ENCODE results near the gene BCL11B. TPM values are rescaled to one million over a fixed set of nuclear protein-coding genes. Genes with fewer than 3 reads are reported as not detected.

The BCL11B gene
- total RNA-seq, 1 donor from 2014 or later = 1.3 TPM

GRCh38 chr14:99320105-99320572 is 48.1 kb upstream of the BCL11B start:
- H3K9me3 ChIP-seq (ENCODE audit: low read depth) = no peaks in the 10 kb centered on the region
- H3K4me1 ChIP-seq = no peaks in the 10 kb centered on the region
- no peak overlapping the region for H3K27ac ChIP-seq
- H3K4me3 Mint-ChIP-seq = no peak overlapping the region
- H3K79me2 ChIP-seq (ENCODE audit: low read depth) = no peaks in the 10 kb centered on the region
- no peak overlapping the region for H3K9ac ChIP-seq
- peak; percentile 74 for DNase-seq (ENCODE audit: low spot score)
- no peaks in the 10 kb centered on the region for H3K36me3 ChIP-seq
- H3K36me3 Mint-ChIP-seq = no peaks in the 10 kb centered on the region
- H3K4me2 ChIP-seq = no peak overlapping the region
- H3K4me1 Mint-ChIP-seq = peaks cover 15% of the 10 kb centered on the region
- H3K27me3 Mint-ChIP-seq (ENCODE audit: insufficient read depth, low read depth) = peaks cover 9% of the 10 kb centered on the region
- H3K27ac Mint-ChIP-seq = no peak overlapping the region
- no peaks in the 10 kb centered on the region for H3K27me3 ChIP-seq
- no peak overlapping the region for H3K4me3 ChIP-seq
- TF ChIP-seq EZH2phosphoT487 (IDR thresholded peaks at IDR 0.05) = no peak
- TF ChIP-seq, protein P1, sequence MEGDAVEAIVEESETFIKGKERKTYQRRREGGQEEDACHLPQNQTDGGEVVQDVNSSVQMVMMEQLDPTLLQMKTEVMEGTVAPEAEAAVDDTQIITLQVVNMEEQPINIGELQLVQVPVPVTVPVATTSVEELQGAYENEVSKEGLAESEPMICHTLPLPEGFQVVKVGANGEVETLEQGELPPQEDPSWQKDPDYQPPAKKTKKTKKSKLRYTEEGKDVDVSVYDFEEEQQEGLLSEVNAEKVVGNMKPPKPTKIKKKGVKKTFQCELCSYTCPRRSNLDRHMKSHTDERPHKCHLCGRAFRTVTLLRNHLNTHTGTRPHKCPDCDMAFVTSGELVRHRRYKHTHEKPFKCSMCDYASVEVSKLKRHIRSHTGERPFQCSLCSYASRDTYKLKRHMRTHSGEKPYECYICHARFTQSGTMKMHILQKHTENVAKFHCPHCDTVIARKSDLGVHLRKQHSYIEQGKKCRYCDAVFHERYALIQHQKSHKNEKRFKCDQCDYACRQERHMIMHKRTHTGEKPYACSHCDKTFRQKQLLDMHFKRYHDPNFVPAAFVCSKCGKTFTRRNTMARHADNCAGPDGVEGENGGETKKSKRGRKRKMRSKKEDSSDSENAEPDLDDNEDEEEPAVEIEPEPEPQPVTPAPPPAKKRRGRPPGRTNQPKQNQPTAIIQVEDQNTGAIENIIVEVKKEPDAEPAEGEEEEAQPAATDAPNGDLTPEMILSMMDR (IDR thresholded peaks at IDR 0.05) = peak; percentile 96
- no peaks in the 10 kb centered on the region for H4K20me1 ChIP-seq (ENCODE audit: low read depth)
- H3F3A ChIP-seq (ENCODE audit: low read depth) = no peaks in the 10 kb centered on the region
- H2AFZ ChIP-seq (replicated peaks) = no peak overlapping the region
- H3K9me3 Mint-ChIP-seq = no peaks in the 10 kb centered on the region

DNA sequence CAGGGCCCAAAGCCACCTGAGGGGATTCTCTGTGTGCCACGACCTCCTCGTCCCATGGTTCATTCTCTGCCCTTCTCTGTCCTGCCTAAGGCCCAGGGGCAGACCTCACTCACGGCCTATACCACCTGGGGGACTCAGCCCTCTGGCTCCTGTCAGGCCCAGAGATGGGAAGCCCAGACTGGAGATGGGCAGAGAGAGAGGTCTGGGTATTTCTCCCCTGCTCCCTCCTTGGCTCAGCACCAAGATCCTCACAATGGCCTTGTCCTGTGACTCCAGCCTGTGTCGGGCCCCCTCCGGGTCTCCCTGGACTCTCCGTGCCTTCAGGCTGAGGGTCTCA is 46.9 kb upstream of the BCL11B start:
- Mint-ChIP-seq H3K9me3 (no peaks in the 10 kb centered on the region), H3K27me3 (ENCODE audit: insufficient read depth, low read depth) (peaks cover 7% of the 10 kb centered on the region), H3K4me3 (no peak overlapping the region), H3K27ac (no peak overlapping the region), H3K4me1 (peaks cover 18% of the 10 kb centered on the region), H3K36me3 (no peaks in the 10 kb centered on the region)
- no peak overlapping the region for H2AFZ ChIP-seq (replicated peaks)
- no peak overlapping the region for H3K4me3 ChIP-seq
- no peak for TF ChIP-seq EZH2phosphoT487 (IDR thresholded peaks at IDR 0.05)
- TF ChIP-seq EZH2 (IDR thresholded peaks at IDR 0.05) = no peak
- TF ChIP-seq, protein P1 (IDR thresholded peaks at IDR 0.05) = no peak
- H3K79me2 ChIP-seq (ENCODE audit: low read depth) = no peaks in the 10 kb centered on the region
- H3K27me3 ChIP-seq = no peaks in the 10 kb centered on the region
- H3K36me3 ChIP-seq = no peaks in the 10 kb centered on the region
- no peak overlapping the region for H3K4me2 ChIP-seq
- no peaks in the 10 kb centered on the region for H4K20me1 ChIP-seq (ENCODE audit: low read depth)
- no peak for DNase-seq (ENCODE audit: low spot score)
- H3K27ac ChIP-seq = no peak overlapping the region
- no peak overlapping the region for H3K9ac ChIP-seq
- H3F3A ChIP-seq (ENCODE audit: low read depth) = no peaks in the 10 kb centered on the region
- no peaks in the 10 kb centered on the region for H3K9me3 ChIP-seq (ENCODE audit: low read depth)
- peaks cover 4% of the 10 kb centered on the region for H3K4me1 ChIP-seq

GRCh38 chr14:99318091-99318958 is 46.3 kb upstream of the BCL11B start:
- no peak for TF ChIP-seq EZH2 (IDR thresholded peaks at IDR 0.05)
- TF ChIP-seq, protein P1 (IDR thresholded peaks at IDR 0.05) = no peak
- no peak for TF ChIP-seq EZH2phosphoT487 (IDR thresholded peaks at IDR 0.05)
- no peaks in the 10 kb centered on the region for H3K9me3 Mint-ChIP-seq
- H3K4me1 Mint-ChIP-seq = peaks cover 18% of the 10 kb centered on the region
- Histone ChIP-seq H4K20me1 (ENCODE audit: low read depth) (no peaks in the 10 kb centered on the region), H3F3A (ENCODE audit: low read depth) (no peaks in the 10 kb centered on the region), H3K4me2 (no peak overlapping the region), H3K79me2 (ENCODE audit: low read depth) (no peaks in the 10 kb centered on the region), H3K9ac (no peak overlapping the region), H3K27ac (no peak overlapping the region), H3K4me1 (peaks cover 8% of the 10 kb centered on the region), H2AFZ (replicated peaks) (no peak overlapping the region), H3K4me3 (no peak overlapping the region), H3K9me3 (ENCODE audit: low read depth) (no peaks in the 10 kb centered on the region), H3K27me3 (no peaks in the 10 kb centered on the region), H3K36me3 (no peaks in the 10 kb centered on the region)
- H3K27ac Mint-ChIP-seq = no peak overlapping the region
- H3K27me3 Mint-ChIP-seq (ENCODE audit: insufficient read depth, low read depth) = peaks cover 6% of the 10 kb centered on the region
- DNase-seq (ENCODE audit: low spot score) = no peak
- H3K36me3 Mint-ChIP-seq = no peaks in the 10 kb centered on the region
- no peak overlapping the region for H3K4me3 Mint-ChIP-seq

Data from neural progenitor cell (in vitro differentiated cells).